Measurements from ENCODE around the gene PRKAR2A.
"Not testable (repeated sequence)": the region's sequence is repeated elsewhere in the genome, so short reads cannot be mapped to it uniquely, and the experiment has no call there.

Gene PRKAR2A

GRCh38 chr3:48782046-48782445, 65.6 kb downstream of the PRKAR2A start:
- H3K36me3 ChIP-seq (ENCODE audit: insufficient read depth, low read length): peaks cover 3% of the 10 kb centered on the region; the same call in 1 of the 2 replicates
- no peaks in the 10 kb centered on the region for H3F3A ChIP-seq (ENCODE audit: low read depth)
- H2AFZ ChIP-seq (ENCODE audit: low read length): no peak overlapping the region
- no peaks in the 10 kb centered on the region for H4K20me1 ChIP-seq (ENCODE audit: insufficient read depth, low read length, poor library complexity, severe bottlenecking)
- H3K4me2 ChIP-seq (ENCODE audit: low read depth, low read length, poor library complexity, severe bottlenecking): no peak overlapping the region
- no peak for TF ChIP-seq EZH2phosphoT487 (IDR thresholded peaks at IDR 0.05; ENCODE audit: borderline replicate concordance)
- TF ChIP-seq CTCF (conservative IDR thresholded peaks at IDR 0.05; ENCODE audit: low read length): no peak
- no peaks in the 10 kb centered on the region for H3K9me3 ChIP-seq (ENCODE audit: insufficient read depth, low read depth, low read length)
- no peak overlapping the region for H3K4me3 ChIP-seq (ENCODE audit: low read length, poor library complexity, severe bottlenecking)
- no peaks in the 10 kb centered on the region for H3K79me2 ChIP-seq (ENCODE audit: insufficient read depth, low read length)
- no peaks in the 10 kb centered on the region for H3K4me1 ChIP-seq (ENCODE audit: insufficient read depth, low read length, poor library complexity, severe bottlenecking)
- H3K9ac ChIP-seq (ENCODE audit: low read depth, low read length, poor library complexity, severe bottlenecking): no peak overlapping the region
- no peaks in the 10 kb centered on the region for H3K9me2 ChIP-seq (replicated peaks; ENCODE audit: low read depth, low read length)
- H3K27me3 ChIP-seq (ENCODE audit: insufficient read depth, low read length, poor library complexity, severe bottlenecking): no peaks in the 10 kb centered on the region

- H3K4me1 ChIP-seq (ENCODE audit: insufficient read depth, low read length, poor library complexity, severe bottlenecking); H4K20me1 ChIP-seq (ENCODE audit: insufficient read depth, low read length, poor library complexity, severe bottlenecking); H3K9me2 ChIP-seq (replicated peaks; ENCODE audit: low read depth, low read length); H3K4me3 ChIP-seq (ENCODE audit: low read length, poor library complexity, severe bottlenecking); H3K36me3 ChIP-seq (ENCODE audit: insufficient read depth, low read length); H2AFZ ChIP-seq (ENCODE audit: low read length); H3K79me2 ChIP-seq (ENCODE audit: insufficient read depth, low read length); H3K27me3 ChIP-seq (ENCODE audit: insufficient read depth, low read length, poor library complexity, severe bottlenecking); H3K9ac ChIP-seq (ENCODE audit: low read depth, low read length, poor library complexity, severe bottlenecking); H3K4me2 ChIP-seq (ENCODE audit: low read depth, low read length, poor library complexity, severe bottlenecking); H3F3A ChIP-seq (ENCODE audit: low read depth); H3K9me3 ChIP-seq (ENCODE audit: insufficient read depth, low read depth, low read length): not testable (repeated sequence)
These were observed 69.1 kb downstream of the PRKAR2A start for GRCh38 chr3:48778565-48778964.

GRCh38 chr3:48776854-48777253, 70.8 kb downstream of the PRKAR2A start:
- Histone ChIP-seq H3F3A (ENCODE audit: low read depth) (no peaks in the 10 kb centered on the region), H2AFZ (ENCODE audit: low read length) (no peak overlapping the region), H3K79me2 (ENCODE audit: insufficient read depth, low read length) (no peaks in the 10 kb centered on the region), H3K9me3 (ENCODE audit: insufficient read depth, low read depth, low read length) (no peaks in the 10 kb centered on the region), H3K4me2 (ENCODE audit: low read depth, low read length, poor library complexity, severe bottlenecking) (no peak overlapping the region), H3K36me3 (ENCODE audit: insufficient read depth, low read length) (peaks cover under 1% of the 10 kb centered on the region; the same call in 1 of the 2 replicates), H3K4me1 (ENCODE audit: insufficient read depth, low read length, poor library complexity, severe bottlenecking) (no peaks in the 10 kb centered on the region), H3K9me2 (replicated peaks; ENCODE audit: low read depth, low read length) (no peaks in the 10 kb centered on the region), H3K4me3 (ENCODE audit: low read length, poor library complexity, severe bottlenecking) (no peak overlapping the region), H4K20me1 (ENCODE audit: insufficient read depth, low read length, poor library complexity, severe bottlenecking) (no peaks in the 10 kb centered on the region), H3K9ac (ENCODE audit: low read depth, low read length, poor library complexity, severe bottlenecking) (no peak overlapping the region), H3K27me3 (ENCODE audit: insufficient read depth, low read length, poor library complexity, severe bottlenecking) (no peaks in the 10 kb centered on the region)
- no peak for TF ChIP-seq CTCF (conservative IDR thresholded peaks at IDR 0.05; ENCODE audit: low read length)
- no peak for TF ChIP-seq EZH2phosphoT487 (IDR thresholded peaks at IDR 0.05; ENCODE audit: borderline replicate concordance)

- H4K20me1 ChIP-seq (ENCODE audit: insufficient read depth, low read length, poor library complexity, severe bottlenecking): no peaks in the 10 kb centered on the region
- H3K4me1 ChIP-seq (ENCODE audit: insufficient read depth, low read length, poor library complexity, severe bottlenecking): no peaks in the 10 kb centered on the region
- H3K9ac ChIP-seq (ENCODE audit: low read depth, low read length, poor library complexity, severe bottlenecking): no peak overlapping the region
- no peak overlapping the region for H3K4me2 ChIP-seq (ENCODE audit: low read depth, low read length, poor library complexity, severe bottlenecking)
- H3K9me2 ChIP-seq (replicated peaks; ENCODE audit: low read depth, low read length): no peaks in the 10 kb centered on the region
- H3K36me3 ChIP-seq (ENCODE audit: insufficient read depth, low read length): no peaks in the 10 kb centered on the region
- H3K79me2 ChIP-seq (ENCODE audit: insufficient read depth, low read length): no peaks in the 10 kb centered on the region
- H3K4me3 ChIP-seq (ENCODE audit: low read length, poor library complexity, severe bottlenecking): no peak overlapping the region
- TF ChIP-seq EZH2phosphoT487 (IDR thresholded peaks at IDR 0.05; ENCODE audit: borderline replicate concordance) (no peak), CTCF (conservative IDR thresholded peaks at IDR 0.05; ENCODE audit: low read length) (no peak)
- no peak overlapping the region for H2AFZ ChIP-seq (ENCODE audit: low read length)
- no peaks in the 10 kb centered on the region for H3F3A ChIP-seq (ENCODE audit: low read depth)
- no peaks in the 10 kb centered on the region for H3K9me3 ChIP-seq (ENCODE audit: insufficient read depth, low read depth, low read length)
- H3K27me3 ChIP-seq (ENCODE audit: insufficient read depth, low read length, poor library complexity, severe bottlenecking): no peaks in the 10 kb centered on the region
These were observed 77.5 kb downstream of the PRKAR2A start for GRCh38 chr3:48770192-48770502.
